ENCODE results near the gene VPS51.
"Not testable (repeated sequence)": the region's sequence is repeated elsewhere in the genome, so short reads cannot be mapped to it uniquely, and the experiment has no call there.

DNA sequence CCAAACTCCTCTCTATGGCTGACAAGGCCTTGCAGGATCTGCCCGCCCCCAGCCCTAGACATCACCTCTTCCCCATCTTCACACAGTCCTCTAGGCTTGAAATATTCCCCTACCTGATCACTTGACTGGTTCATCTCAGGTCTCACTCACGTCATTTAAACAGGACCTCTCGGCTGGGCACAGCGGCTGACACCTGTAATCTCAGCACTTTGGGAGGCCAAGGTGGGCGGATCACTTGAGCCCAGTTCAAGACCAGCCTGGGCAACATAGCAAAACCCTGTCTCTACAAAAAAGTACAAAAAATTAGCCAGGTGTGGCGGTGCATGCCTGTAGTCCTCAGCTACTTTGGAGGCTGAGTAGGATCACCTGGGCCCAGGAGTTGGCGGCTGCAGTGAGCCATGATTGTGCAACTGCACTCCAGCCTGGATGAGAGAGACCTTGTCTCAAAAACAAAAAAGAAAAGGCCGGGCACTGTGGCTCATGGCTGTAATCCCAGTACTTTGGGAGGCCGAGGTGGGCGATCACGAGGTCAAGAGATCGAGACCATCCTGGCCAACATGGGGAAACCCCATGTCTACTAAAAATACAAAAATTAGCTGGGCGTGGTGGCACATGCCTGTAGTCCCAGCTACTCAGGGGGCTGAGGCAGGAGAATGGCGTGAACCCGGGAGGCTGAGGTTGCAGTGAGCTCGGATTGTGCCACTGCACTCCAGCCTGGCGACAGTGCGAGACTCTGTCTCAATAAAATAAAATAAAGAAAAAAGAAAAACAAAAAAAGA is 23.1 kb downstream of the VPS51 start:
- not testable (repeated sequence) for TF ChIP-seq CTCF, POLR2AphosphoS5 (IDR thresholded peaks at IDR 0.05)
